Measurements from ENCODE around the gene KRT31.
A peak's percentile ranks its signal among the peaks of the same experiment; 100 is the strongest.
"Not testable (repeated sequence)": the region's sequence is repeated elsewhere in the genome, so short reads cannot be mapped to it uniquely, and the experiment has no call there.

KRT31 gene

GRCh38 chr17:41404024-41404671 is 6.7 kb upstream of the KRT31 start:
- peak; percentile 67 for DNase-seq (ENCODE audit: low read depth)
- H3K4me3 ChIP-seq (ENCODE audit: low read depth, low read length): no peak overlapping the region
- in situ Hi-C loops (cut with HindIII; ENCODE audit: low sequenced_read_pairs): no loop called here
- TF ChIP-seq CTCF (IDR thresholded peaks at IDR 0.05; ENCODE audit: low read depth, low read length, missing control alignments): no peak

- TF ChIP-seq CTCF (IDR thresholded peaks at IDR 0.05; ENCODE audit: low read depth, low read length, missing control alignments): no peak
- H3K4me3 ChIP-seq (ENCODE audit: low read depth, low read length): no peak overlapping the region
- no peak for DNase-seq (ENCODE audit: low read depth)
- in situ Hi-C loops (cut with HindIII; ENCODE audit: low sequenced_read_pairs): no loop called here
These were observed 6.1 kb upstream of the KRT31 start for GRCh38 chr17:41403404-41404023.

- in situ Hi-C loops (cut with HindIII; ENCODE audit: low sequenced_read_pairs): no loop called here
- DNase-seq (ENCODE audit: low read depth): no peak
- no peak overlapping the region for H3K4me3 ChIP-seq (ENCODE audit: low read depth, low read length)
- no peak for TF ChIP-seq CTCF (IDR thresholded peaks at IDR 0.05; ENCODE audit: low read depth, low read length, missing control alignments)
These were observed 4.8 kb upstream of the KRT31 start for GRCh38 chr17:41402161-41402560.

- DNase-seq (ENCODE audit: low read depth): no peak
- no peak overlapping the region for H3K4me3 ChIP-seq (ENCODE audit: low read depth, low read length)
- TF ChIP-seq CTCF (IDR thresholded peaks at IDR 0.05; ENCODE audit: low read depth, low read length, missing control alignments): no peak
- in situ Hi-C loops (cut with HindIII; ENCODE audit: low sequenced_read_pairs): no loop called here
These were observed 1.1 kb downstream of the KRT31 start for GRCh38 chr17:41396340-41396739.

- no peak for DNase-seq (ENCODE audit: low read depth)
- TF ChIP-seq CTCF (IDR thresholded peaks at IDR 0.05; ENCODE audit: low read depth, low read length, missing control alignments): no peak
- H3K4me3 ChIP-seq (ENCODE audit: low read depth, low read length): no peak overlapping the region
- in situ Hi-C loops (cut with HindIII; ENCODE audit: low sequenced_read_pairs): no loop called here
These were observed 1.8 kb downstream of the KRT31 start for GRCh38 chr17:41395611-41396010.

- in situ Hi-C loops (cut with HindIII; ENCODE audit: low sequenced_read_pairs); H3K4me3 ChIP-seq (ENCODE audit: low read depth, low read length); DNase-seq (ENCODE audit: low read depth): not testable (repeated sequence)
These were observed 2.4 kb downstream of the KRT31 start for GRCh38 chr17:41395044-41395443.

GRCh38 chr17:41394254-41394996 is 3.0 kb downstream of the KRT31 start:
- no peak overlapping the region for H3K4me3 ChIP-seq (ENCODE audit: low read depth, low read length)
- no peak for TF ChIP-seq CTCF (IDR thresholded peaks at IDR 0.05; ENCODE audit: low read depth, low read length, missing control alignments)
- in situ Hi-C loops (cut with HindIII; ENCODE audit: low sequenced_read_pairs): no loop called here

More at GRCh38 chr17:41394254-41394996, 3.0 kb downstream of the KRT31 start:
- no peak for DNase-seq (ENCODE audit: low read depth)
